Subcutaneous preadipocyte (primary cell): ENCODE results near the gene CRTC2. TPM values are rescaled to one million over a fixed set of nuclear protein-coding genes. Genes with fewer than 3 reads are reported as not detected.

ENCODE experiments used
- small RNA-seq: library from RNA; depleted of rRNA; stranded (forward); fragments of <200 nt; gene quantifications from one replicate; pipeline ENCODE3, GENCODE V24; 2012
- total RNA-seq: library from RNA; depleted of rRNA; stranded (reverse); fragments of >200 nt; gene quantifications from 2 replicates; pipeline ENCODE4 v1.2.3, GENCODE V29; 2012

Gene CRTC2
- 5.9 and 7.6 TPM in 2 replicates for total RNA-seq

GRCh38 chr1:153958111-153958960 is at the start of gene CRTC2:
TSS of gene CRTC2 (minus strand) at chr1:153958612. CDS start at chr1:153958497, 115 bp downstream.

GRCh38 chr1:153990468-153991150 is 32.2 kb upstream of the CRTC2 start, which contains the start of gene RPS27:
TSS of gene RPS27 (plus strand) at chr1:153990762. CDS start at chr1:153990797, 35 bp downstream.

GRCh38 chr1:153985941-153986761 is 27.7 kb upstream of the CRTC2 start, which contains the start of gene RAB13:
TSS of gene RAB13 (minus strand) at chr1:153986339. CDS start at chr1:153986236, 103 bp downstream.

GRCh38 chr1:153977250-153978240 is 19.1 kb upstream of the CRTC2 start, which contains the start of gene JTB:
TSS of gene JTB (minus strand) at chr1:153977674. CDS start at chr1:153977252, 422 bp downstream.

GRCh38 chr1:153967107-153967999 is 8.9 kb upstream of the CRTC2 start, which contains the start of gene CREB3L4:
TSS of gene CREB3L4 (plus strand) at chr1:153967902. CDS start at chr1:153968526, 624 bp downstream.

GRCh38 chr1:153963030-153963849 is 4.8 kb upstream of the CRTC2 start, which contains the start of gene SLC39A1:
TSS of gene SLC39A1 (minus strand) at chr1:153963537. CDS start at chr1:153962715, 822 bp downstream.

GRCh38 chr1:153946622-153947241 is 11.7 kb downstream of the CRTC2 start, which contains the start of gene DENND4B:
TSS of gene DENND4B (minus strand) at chr1:153946718. CDS start at chr1:153944374, 2,344 bp downstream.

GRCh38 chr1:153922972-153923925 is 35.2 kb downstream of the CRTC2 start, which contains the start of gene GATAD2B:
TSS of gene GATAD2B (minus strand) at chr1:153922972. CDS start at chr1:153828347, 94,625 bp downstream.

Small RNAs within 50 kb of the gene (small RNA-seq; reads per million reads assigned to genes)
- not detected for gene MIR6737

Other genes starting within 250 kb of the CRTC2 start
- gene INTS3, start 230.6 kb downstream of the CRTC2 start, total RNA-seq: 40.4 and 53.8 TPM in 2 replicates
- 14.3 and 19.4 TPM in 2 replicates for gene SLC27A3, start 183.2 kb downstream of the CRTC2 start, total RNA-seq
- 5.9 and 8.6 TPM in 2 replicates for gene GATAD2B, start 35.6 kb downstream of the CRTC2 start, total RNA-seq
- 22.0 and 27.0 TPM in 2 replicates for gene DENND4B, start 11.9 kb downstream of the CRTC2 start, total RNA-seq
- 62.2 and 64.7 TPM in 2 replicates for gene SLC39A1, start 4.9 kb upstream of the CRTC2 start, total RNA-seq
- 8.8 and 11.1 TPM in 2 replicates for gene CREB3L4, start 9.3 kb upstream of the CRTC2 start, total RNA-seq
- 73.5 and 80.2 TPM in 2 replicates for gene JTB, start 19.1 kb upstream of the CRTC2 start, total RNA-seq
- gene RAB13, start 27.7 kb upstream of the CRTC2 start, total RNA-seq: 67.4 and 82.3 TPM in 2 replicates
- gene RPS27, start 32.1 kb upstream of the CRTC2 start, total RNA-seq: 1,352 and 2,599 TPM in 2 replicates
- gene NUP210L, start 196.5 kb upstream of the CRTC2 start, total RNA-seq: under 0.01 TPM in 2 replicates
- 401 and 557 TPM in 2 replicates for gene TPM3, start 233.5 kb upstream of the CRTC2 start, total RNA-seq
- gene CFAP141, start 247.7 kb upstream of the CRTC2 start, total RNA-seq: not detected in 2 replicates